Measurements from ENCODE around the gene STIL. TPM values are rescaled to one million over a fixed set of nuclear protein-coding genes. Genes with fewer than 3 reads are reported as not detected.

The STIL gene
- total RNA-seq (2016; rRNA removed; fragmentation: Illumina TruSeq; extraction: Trizol) (18.6 and 22.8 TPM in 2 replicates), polyA plus RNA-seq (2011; rRNA removed) (7.9 and 13.7 TPM in 2 replicates), polyA minus RNA-seq (2011; rRNA and poly(A)+ RNA removed; ENCODE audit: low replicate concordance) (19.7 and 48.7 TPM in 2 replicates), Bru-seq, nascent RNA (percentile 61 among the genes with signal in this experiment), BruChase-seq, experiment 1, labeled RNA remaining after a 6-hour chase (percentile 62 among the genes with signal in this experiment), BruChase-seq, experiment 2, labeled RNA remaining after a 2-hour chase (percentile 69 among the genes with signal in this experiment)
- 24.3 and 28.6 TPM in 2 replicates for total RNA-seq (2016; cell fraction: cytosol; rRNA removed; fragmentation: Illumina TruSeq; extraction: Trizol; ENCODE audit: low read depth)
- total RNA-seq (2016; cell fraction: insoluble cytoplasmic fraction; rRNA removed; fragmentation: Illumina TruSeq; extraction: Trizol): 17.1 and 23.7 TPM in 2 replicates
- 17.4 and 19.0 TPM in 2 replicates for total RNA-seq (2016; cell fraction: membrane; rRNA removed; fragmentation: Illumina TruSeq; extraction: Trizol)
- total RNA-seq (2016; cell fraction: nucleus; rRNA removed; fragmentation: Illumina TruSeq; extraction: Trizol): 22.4 and 29.1 TPM in 2 replicates
- 5.4 and 5.6 TPM in 2 replicates for polyA plus RNA-seq (2011; cell fraction: cytosol; rRNA removed)
- polyA plus RNA-seq (2011; cell fraction: nucleus; rRNA removed): 5.6 and 8.3 TPM in 2 replicates
- polyA plus RNA-seq (2012): 3.2 and 6.4 TPM in 2 replicates
- polyA plus RNA-seq (2016; cell fraction: cytosol; fragmentation: Illumina TruSeq; extraction: Trizol; ENCODE audit: low read depth): 0.55 and 0.62 TPM in 2 replicates
- polyA plus RNA-seq (2016; cell fraction: insoluble cytoplasmic fraction; fragmentation: Illumina TruSeq; extraction: Trizol; ENCODE audit: low read depth): 16.2 and 16.4 TPM in 2 replicates
- 2.0 and 2.4 TPM in 2 replicates for polyA plus RNA-seq (2016; cell fraction: membrane; fragmentation: Illumina TruSeq; extraction: Trizol; ENCODE audit: low read depth)
- 19.0 and 19.7 TPM in 2 replicates for polyA plus RNA-seq (2016; cell fraction: nucleus; fragmentation: Illumina TruSeq; extraction: Trizol; ENCODE audit: insufficient read depth, low read depth)
- polyA minus RNA-seq (2011; cell fraction: cytosol; rRNA and poly(A)+ RNA removed): 9.7 and 12.6 TPM in 2 replicates
- 23.7 and 24.7 TPM in 2 replicates for polyA minus RNA-seq (2011; cell fraction: nucleus; rRNA and poly(A)+ RNA removed)
- long read RNA-seq, experiment 1, partial matches to known transcripts: 1 of 4 reads
- long read RNA-seq, experiment 1, other reads (novel, unspliced or antisense): 3 of 4 reads
- long read RNA-seq, experiment 2, partial matches to known transcripts: 0 of 2 reads
- long read RNA-seq, experiment 2, other reads (novel, unspliced or antisense): 2 of 2 reads

GRCh38 chr1:47313915-47314664 is at the start of gene STIL:
Gene STIL, minus strand, starts transcription at chr1:47314147. Its CDS starts 3,828 bp downstream, at chr1:47310319.
- peak within 1 kb of the TSS; percentile 78 for H3K4me2 ChIP-seq (ENCODE audit: low read depth, low read length)
- no TSS peak for BruUV-seq (replicated peaks)
- H3K27ac ChIP-seq (ENCODE audit: extremely low read length, insufficient read depth, low read length): peak within 1 kb of the TSS; percentile 89
- H3K4me1 ChIP-seq (ENCODE audit: insufficient read depth, low read length): peaks cover 33% of the 10 kb centered on the region
- H3K4me3 ChIP-seq (replicated peaks in 1 of 3; ENCODE audit: insufficient read depth in 1 of 3, low read depth in 2 of 3, low read length in 3 of 3): peak within 1 kb of the TSS; percentile 79 to 86 (median 81)
- H2AFZ ChIP-seq (ENCODE audit: low read length): peak within 1 kb of the TSS; percentile 16
- WGBS (ENCODE audit: low lambda C conversion rate): 1% methylated on average over 24 of the region's 54 CpGs
- POLR2A ChIA-PET: interaction anchor here (0.8 to 2.6 kb wide), 7 partner anchors 10 to 135 kb away, joined by 3 to 54 read pairs (median 5); partner anchors contain the start of genes CMPK1 and FOXD2
- H4K20me1 ChIP-seq (ENCODE audit: insufficient read depth, low read length): no peaks in the 10 kb centered on the region
- H3K27me3 ChIP-seq (ENCODE audit: control insufficient read depth in 1 of 2, insufficient read depth in 2 of 2, low read length in 2 of 2): no peaks in the 10 kb centered on the region; a peak in 1 of 5 replicates
- peak within 1 kb of the TSS; percentile 81 for H3K9ac ChIP-seq (ENCODE audit: insufficient read depth, low read depth, low read length)
- H3K79me2 ChIP-seq (ENCODE audit: insufficient read depth, low read length): peaks cover 45% of the 10 kb centered on the region
- ATAC-seq (peak; percentile 97), FAIRE-seq (peak; percentile 97), DNase-seq (ENCODE audit: low spot score) (peak; percentile 99)
- in situ Hi-C loops (cut with HindIII; ENCODE audit: extremely low pct_ligation_motif_present, low pct_unique_long_range_greater_than_20kb): no loop called here
- no peaks in the 10 kb centered on the region for H3K9me3 ChIP-seq (ENCODE audit: low read length)
- intact Hi-C loops (cut with micrococcal nuclease; ENCODE audit: unreplicated experiment): loop anchor here (1.0 to 5.0 kb wide), 2 partner anchors 19 to 63 kb away; partner anchors contain the start of gene CMPK1
- CTCF ChIA-PET (ENCODE audit: low intra/inter-chr PET ratio, low total read pairs): no interaction called here
- peaks cover 0 to 17% of the 10 kb centered on the region in 2 experiments; a peak in 3 of 5 replicates for H3K36me3 ChIP-seq (replicated peaks in 1 of 2; ENCODE audit: control insufficient read depth in 1 of 2, insufficient read depth in 2 of 2, low read length in 2 of 2)
- TF ChIP-seq BHLHE40 (IDR thresholded peaks at IDR 0.05; ENCODE audit: low read length) (peak; percentile 67; the same call in 1 of the 2 replicates), MAFK (conservative IDR thresholded peaks at IDR 0.05 in 1 of 2, IDR thresholded peaks at IDR 0.05 in 1 of 2; ENCODE audit: low read length in 2 of 2) (peak in 1 of 2 experiments; percentile 3; a peak in 1 of 4 replicates), ZNF441 (CRISPR knock-in tag; IDR thresholded peaks at IDR 0.05; ENCODE audit: borderline replicate concordance) (peak; percentile 51; the same call in 1 of the 2 replicates), LCORL (IDR thresholded peaks at IDR 0.05) (no peak), LCORL (CRISPR knock-in tag; IDR thresholded peaks at IDR 0.05) (peak; percentile 47; the same call in 1 of the 2 replicates), HIVEP1 (CRISPR knock-in tag; IDR thresholded peaks at IDR 0.05) (peak; percentile 75), KLF16 (CRISPR knock-in tag; IDR thresholded peaks at IDR 0.05) (peak; percentile 34; a peak in 1 of 4 replicates), ISX (CRISPR knock-in tag; conservative IDR thresholded peaks at IDR 0.05) (no peak), ZNF274 (CRISPR knock-in tag; IDR thresholded peaks at IDR 0.05) (peak; percentile 54; the same call in 1 of the 2 replicates), GABPA (IDR thresholded peaks at IDR 0.05; ENCODE audit: low read depth, low read length) (peak; percentile 51), GABPA (CRISPR knock-in tag; IDR thresholded peaks at IDR 0.05; ENCODE audit: low read depth) (peak; percentile 90), ZNF713 (CRISPR knock-in tag; IDR thresholded peaks at IDR 0.05) (0 out of 2 replicates have a peak, but pooled peaks have one; percentile 47)
- TF ChIP-seq, protein P1, sequence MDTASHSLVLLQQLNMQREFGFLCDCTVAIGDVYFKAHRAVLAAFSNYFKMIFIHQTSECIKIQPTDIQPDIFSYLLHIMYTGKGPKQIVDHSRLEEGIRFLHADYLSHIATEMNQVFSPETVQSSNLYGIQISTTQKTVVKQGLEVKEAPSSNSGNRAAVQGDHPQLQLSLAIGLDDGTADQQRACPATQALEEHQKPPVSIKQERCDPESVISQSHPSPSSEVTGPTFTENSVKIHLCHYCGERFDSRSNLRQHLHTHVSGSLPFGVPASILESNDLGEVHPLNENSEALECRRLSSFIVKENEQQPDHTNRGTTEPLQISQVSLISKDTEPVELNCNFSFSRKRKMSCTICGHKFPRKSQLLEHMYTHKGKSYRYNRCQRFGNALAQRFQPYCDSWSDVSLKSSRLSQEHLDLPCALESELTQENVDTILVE (CRISPR knock-in tag; IDR thresholded peaks at IDR 0.05): 0 out of 2 replicates have a peak, but pooled peaks have one; percentile 28
- TF ChIP-seq, protein P2, sequence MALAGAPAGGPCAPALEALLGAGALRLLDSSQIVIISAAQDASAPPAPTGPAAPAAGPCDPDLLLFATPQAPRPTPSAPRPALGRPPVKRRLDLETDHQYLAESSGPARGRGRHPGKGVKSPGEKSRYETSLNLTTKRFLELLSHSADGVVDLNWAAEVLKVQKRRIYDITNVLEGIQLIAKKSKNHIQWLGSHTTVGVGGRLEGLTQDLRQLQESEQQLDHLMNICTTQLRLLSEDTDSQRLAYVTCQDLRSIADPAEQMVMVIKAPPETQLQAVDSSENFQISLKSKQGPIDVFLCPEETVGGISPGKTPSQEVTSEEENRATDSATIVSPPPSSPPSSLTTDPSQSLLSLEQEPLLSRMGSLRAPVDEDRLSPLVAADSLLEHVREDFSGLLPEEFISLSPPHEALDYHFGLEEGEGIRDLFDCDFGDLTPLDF (CRISPR knock-in tag; IDR thresholded peaks at IDR 0.05): peak; percentile 97
- TF ChIP-seq, protein P3, sequence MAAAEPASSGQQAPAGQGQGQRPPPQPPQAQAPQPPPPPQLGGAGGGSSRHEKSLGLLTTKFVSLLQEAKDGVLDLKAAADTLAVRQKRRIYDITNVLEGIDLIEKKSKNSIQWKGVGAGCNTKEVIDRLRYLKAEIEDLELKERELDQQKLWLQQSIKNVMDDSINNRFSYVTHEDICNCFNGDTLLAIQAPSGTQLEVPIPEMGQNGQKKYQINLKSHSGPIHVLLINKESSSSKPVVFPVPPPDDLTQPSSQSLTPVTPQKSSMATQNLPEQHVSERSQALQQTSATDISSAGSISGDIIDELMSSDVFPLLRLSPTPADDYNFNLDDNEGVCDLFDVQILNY (CRISPR knock-in tag; conservative IDR thresholded peaks at IDR 0.05): peak; percentile 99

Measured in HepG2 (cell line).